Tibial artery (tissue), 4 donors: ENCODE data around the gene ANKRD33B.
"Not testable (repeated sequence)": the region's sequence is repeated elsewhere in the genome, so short reads cannot be mapped to it uniquely, and the experiment has no call there.

ENCODE experiments used
- DNase-seq, 2 donors: peaks; one replicate each; pipeline ENCODE4 v3.0.0-alpha.2; 2019
- H3K27ac ChIP-seq, 2 donors: fragments of 200-600 bp; sonication (generic) in 1 of 2; 1 replicate in 1 of 2; 2 replicates in 1 of 2; pipeline ENCODE4 v1.5.1; 2018 to 2019; ENCODE audit warnings: mild to moderate bottlenecking in 1 of 2
- H3K27me3 ChIP-seq, 2 donors: fragments of 200-600 bp; sonication (generic) in 1 of 2; one replicate each; pipeline versions ENCODE4 v1.5.1 to v1.6.0; 2016 to 2019
- H3K36me3 ChIP-seq, 3 donors: fragments of 200-600 bp; sonication (generic) in 2 of 3; one replicate each; pipeline ENCODE4 v1.5.1; 2016 to 2019; ENCODE audit warnings: mild to moderate bottlenecking in 2 of 3
- H3K4me1 ChIP-seq, 4 donors: fragments of 200-600 bp; sonication (generic) in 2 of 4; 1 replicate in 3 of 4; 2 replicates in 1 of 4; pipeline ENCODE4 v1.5.1; 2016 to 2019
- H3K4me3 ChIP-seq, 2 donors: fragments of 200-600 bp; sonication (generic) in 1 of 2; 1 replicate in 1 of 2; 2 replicates in 1 of 2; pipeline ENCODE4 v1.5.1; 2018 to 2019; ENCODE audit warnings: mild to moderate bottlenecking in 2 of 2
- H3K9me3 ChIP-seq, 3 donors: fragments of 200-600 bp; sonication (generic) in 1 of 3; one replicate each; pipeline ENCODE4 v1.5.1; 2016 to 2019
- intact Hi-C: fragments of 100-400 bp; cut with DNase I; formaldehyde crosslinking; loops from one replicate; pipeline ENCODE4 v1.15.0; 2023; ENCODE audit warnings: low total_unique reads
- TF ChIP-seq, protein P1 (sequence below), 2 experiments: fragments of 200-600 bp in 1 of 2; fragments of 450-650 bp in 1 of 2; IDR thresholded peaks; one replicate each; pipeline ENCODE4 v1.5.1; 2017 to 2019; ENCODE audit warnings: antibody characterized with exemption in 2 of 2, mild to moderate bottlenecking in 1 of 2, moderate library complexity in 1 of 2

The ANKRD33B gene

DNA sequence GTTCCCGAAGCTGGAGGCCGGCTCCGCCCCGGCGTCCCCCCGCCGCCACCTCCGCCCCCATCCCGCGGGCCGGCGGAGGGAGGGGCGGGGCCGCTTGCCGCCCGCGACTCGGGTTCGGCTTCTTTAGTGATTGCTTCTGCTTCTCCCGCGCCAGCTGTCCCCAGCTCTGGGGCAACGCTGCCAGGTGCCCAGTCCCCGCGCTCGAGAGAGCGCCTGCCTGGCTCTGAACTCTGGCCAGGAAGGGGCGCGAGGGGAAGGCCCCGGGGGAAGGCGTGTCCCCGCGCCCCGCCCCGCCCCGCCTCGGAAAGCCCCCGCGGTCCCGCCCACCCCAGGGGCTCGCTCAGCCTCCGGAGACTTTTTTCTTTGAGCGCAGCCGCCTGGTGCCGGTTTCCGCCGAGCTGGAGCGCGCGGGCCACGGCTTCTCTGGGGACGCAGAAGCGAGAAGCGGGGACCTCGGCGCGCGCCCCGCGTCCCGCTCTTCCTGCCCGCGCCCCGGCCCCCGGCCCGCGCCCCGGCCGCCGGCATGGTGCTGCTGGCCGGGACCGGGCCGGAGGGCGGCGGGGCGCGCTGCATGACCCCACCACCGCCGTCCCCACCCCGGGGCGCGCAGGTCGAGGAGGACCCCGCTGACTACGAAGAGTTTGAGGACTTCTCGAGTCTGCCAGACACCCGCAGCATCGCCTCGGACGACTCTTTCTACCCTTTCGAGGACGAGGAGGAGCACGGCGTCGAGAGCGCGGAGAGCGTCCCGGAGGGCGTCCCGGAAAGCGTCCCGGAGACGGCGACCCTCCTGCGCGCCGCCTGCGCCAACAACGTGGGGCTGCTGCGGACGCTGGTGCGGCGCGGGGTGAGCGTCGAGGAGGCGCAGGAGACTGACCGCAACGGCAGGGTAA, at the start of gene ANKRD33B:
ANKRD33B (plus strand) TSS at position 126 of the 893 bp plus-strand sequence; CDS start at position 524, 398 bp downstream.
- intact Hi-C loops: loop anchor here (5.0 kb wide), 1 partner anchor 38 kb away; no protein-coding TSS in a partner anchor
- DNase-seq: peak; percentile 49 to 77
- H3K4me1 ChIP-seq: peaks cover 0 to 55% (median 29%) of the 10 kb centered on the region in 4 donors
- peak within 1 kb of the TSS; percentile 63 to 67 for H3K4me3 ChIP-seq
- peaks cover 0 to 19% of the 10 kb centered on the region in 2 donors for H3K27me3 ChIP-seq
- H3K36me3 ChIP-seq: no peaks in the 10 kb centered on the region
- TF ChIP-seq, protein P1, sequence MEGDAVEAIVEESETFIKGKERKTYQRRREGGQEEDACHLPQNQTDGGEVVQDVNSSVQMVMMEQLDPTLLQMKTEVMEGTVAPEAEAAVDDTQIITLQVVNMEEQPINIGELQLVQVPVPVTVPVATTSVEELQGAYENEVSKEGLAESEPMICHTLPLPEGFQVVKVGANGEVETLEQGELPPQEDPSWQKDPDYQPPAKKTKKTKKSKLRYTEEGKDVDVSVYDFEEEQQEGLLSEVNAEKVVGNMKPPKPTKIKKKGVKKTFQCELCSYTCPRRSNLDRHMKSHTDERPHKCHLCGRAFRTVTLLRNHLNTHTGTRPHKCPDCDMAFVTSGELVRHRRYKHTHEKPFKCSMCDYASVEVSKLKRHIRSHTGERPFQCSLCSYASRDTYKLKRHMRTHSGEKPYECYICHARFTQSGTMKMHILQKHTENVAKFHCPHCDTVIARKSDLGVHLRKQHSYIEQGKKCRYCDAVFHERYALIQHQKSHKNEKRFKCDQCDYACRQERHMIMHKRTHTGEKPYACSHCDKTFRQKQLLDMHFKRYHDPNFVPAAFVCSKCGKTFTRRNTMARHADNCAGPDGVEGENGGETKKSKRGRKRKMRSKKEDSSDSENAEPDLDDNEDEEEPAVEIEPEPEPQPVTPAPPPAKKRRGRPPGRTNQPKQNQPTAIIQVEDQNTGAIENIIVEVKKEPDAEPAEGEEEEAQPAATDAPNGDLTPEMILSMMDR (IDR thresholded peaks at IDR 0.05): no peak
- H3K9me3 ChIP-seq: no peaks in the 10 kb centered on the region
- peak within 1 kb of the TSS; percentile 57 to 77 for H3K27ac ChIP-seq

DNA sequence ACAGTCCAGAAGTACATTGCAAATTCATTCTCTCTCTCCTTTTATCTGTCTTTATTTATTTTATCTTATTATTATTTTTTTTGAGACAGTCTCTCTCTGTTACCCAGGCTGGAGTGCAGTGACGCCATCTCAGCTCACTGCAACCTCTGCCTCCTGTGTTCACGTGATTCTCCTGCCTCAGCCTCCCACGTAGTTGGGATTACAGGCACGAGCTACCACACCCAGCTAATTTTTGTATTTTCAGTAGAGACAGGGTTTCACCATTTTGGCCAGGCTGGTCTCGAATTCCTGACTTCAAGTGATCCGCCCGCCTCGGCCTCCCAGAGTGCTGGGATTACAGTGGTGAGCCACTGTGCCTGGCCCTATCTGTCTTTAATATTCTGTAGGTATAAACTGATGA, 49.3 kb upstream of the ANKRD33B start:
- H3K27ac ChIP-seq, H3K4me3 ChIP-seq, H3K36me3 ChIP-seq, H3K9me3 ChIP-seq, intact Hi-C loops, DNase-seq, H3K27me3 ChIP-seq, H3K4me1 ChIP-seq: not testable (repeated sequence)

DNA sequence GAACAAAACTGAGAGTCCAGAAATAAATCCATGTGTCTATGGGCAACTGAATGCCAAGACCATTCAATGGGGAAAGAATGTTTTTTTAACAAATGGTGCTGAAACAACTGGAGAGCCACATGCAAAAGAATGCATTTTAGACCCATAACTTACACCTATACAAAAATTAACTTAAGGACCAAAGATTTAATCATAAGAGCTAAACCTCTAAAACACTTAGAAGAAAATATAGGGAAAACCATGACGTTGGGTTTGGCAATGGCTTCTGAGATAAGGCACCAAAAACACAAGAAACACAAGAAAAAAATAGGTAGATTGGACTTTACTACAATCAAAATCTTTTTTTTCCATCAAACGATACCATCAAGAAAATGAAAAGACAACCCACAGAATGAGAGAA, 48.4 kb upstream of the ANKRD33B start:
- Histone ChIP-seq H3K36me3 (no peaks in the 10 kb centered on the region), H3K9me3 (no peaks in the 10 kb centered on the region), H3K27ac (no peak overlapping the region), H3K4me1 (peaks cover 0 to 2% (median 0%) of the 10 kb centered on the region in 4 donors), H3K27me3 (no peaks in the 10 kb centered on the region), H3K4me3 (no peak overlapping the region)
- intact Hi-C loops: no loop called here
- TF ChIP-seq, protein P1 (IDR thresholded peaks at IDR 0.05): no peak
- no peak for DNase-seq

DNA sequence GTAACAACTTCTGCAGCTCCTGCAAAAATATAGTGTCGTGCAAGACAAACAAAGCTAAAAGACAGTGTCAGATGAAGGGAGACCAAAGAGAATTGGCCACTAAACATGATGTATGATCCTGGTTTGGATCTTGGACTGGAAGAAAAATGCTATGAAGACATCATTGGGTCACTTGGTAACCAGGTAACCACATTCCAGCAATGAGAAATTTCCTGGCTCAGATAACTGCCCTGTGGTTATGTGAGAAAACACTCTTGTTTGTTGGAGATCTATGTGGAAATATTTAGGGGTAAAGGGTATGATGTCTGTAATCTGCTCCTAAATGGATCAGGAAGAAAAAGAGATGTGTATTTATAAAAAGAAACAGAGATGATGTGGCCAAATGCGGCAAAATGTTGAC, 45.5 kb upstream of the ANKRD33B start:
- Histone ChIP-seq H3K9me3 (no peaks in the 10 kb centered on the region), H3K27me3 (no peaks in the 10 kb centered on the region), H3K4me1 (peaks cover 0 to 10% (median 0%) of the 10 kb centered on the region in 4 donors), H3K36me3 (no peaks in the 10 kb centered on the region), H3K27ac (no peak overlapping the region), H3K4me3 (no peak overlapping the region)
- no peak for DNase-seq
- intact Hi-C loops: no loop called here
- TF ChIP-seq, protein P1 (IDR thresholded peaks at IDR 0.05): no peak

DNA sequence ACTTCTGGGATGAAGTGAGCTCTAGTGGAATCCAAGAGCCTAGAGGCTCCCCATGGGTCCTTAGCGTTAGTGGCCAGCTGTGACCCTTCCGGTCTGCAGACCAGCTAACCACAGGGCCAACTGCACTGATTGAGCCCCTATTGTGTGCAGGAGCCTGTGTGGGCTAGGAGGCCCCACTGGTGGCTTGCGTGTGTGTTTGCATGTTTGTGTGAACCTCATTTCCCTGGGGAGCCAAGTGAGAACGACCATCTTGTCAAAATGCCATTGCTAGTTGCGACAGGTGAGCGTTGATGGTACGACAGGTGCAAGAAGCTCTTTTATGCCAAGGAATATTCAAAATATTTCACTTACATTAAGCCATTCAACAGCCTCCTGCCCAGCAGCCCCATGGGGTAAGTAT, 44.1 kb upstream of the ANKRD33B start:
- H3K4me3 ChIP-seq: no peak overlapping the region
- TF ChIP-seq, protein P1 (IDR thresholded peaks at IDR 0.05): no peak

DNA sequence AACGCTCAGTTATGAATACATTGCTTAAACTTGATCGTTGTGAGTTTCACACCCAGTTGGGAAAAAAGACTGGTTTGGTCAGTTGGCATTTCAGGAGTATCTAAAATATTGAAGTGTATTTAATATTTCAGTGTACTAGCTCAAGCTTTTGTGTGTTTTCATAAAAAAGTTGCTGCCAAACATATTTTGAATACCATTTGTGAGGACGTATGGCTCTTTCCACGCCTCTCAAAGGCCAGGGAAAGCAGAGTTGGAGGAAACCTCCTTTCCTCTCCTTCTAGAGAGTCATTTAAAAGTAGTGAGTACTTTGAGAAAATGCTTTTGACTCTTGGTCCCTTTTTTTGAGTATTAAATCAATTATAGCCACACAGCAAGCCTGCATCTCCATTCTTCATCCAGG, 43.2 kb upstream of the ANKRD33B start:
- TF ChIP-seq, protein P1 (IDR thresholded peaks at IDR 0.05): no peak
- intact Hi-C loops: no loop called here
- Histone ChIP-seq H3K9me3 (no peaks in the 10 kb centered on the region), H3K4me3 (no peak overlapping the region), H3K36me3 (no peaks in the 10 kb centered on the region), H3K27ac (no peak overlapping the region), H3K4me1 (peaks cover 0 to 10% (median 0%) of the 10 kb centered on the region in 4 donors), H3K27me3 (no peaks in the 10 kb centered on the region)
- no peak for DNase-seq

More for the DNA sequence above, 44.1 kb upstream of the ANKRD33B start:
- Histone ChIP-seq H3K4me1 (peaks cover 0 to 10% (median 0%) of the 10 kb centered on the region in 4 donors), H3K27ac (no peak overlapping the region), H3K36me3 (no peaks in the 10 kb centered on the region), H3K9me3 (no peaks in the 10 kb centered on the region), H3K27me3 (no peaks in the 10 kb centered on the region)
- intact Hi-C loops: no loop called here
- DNase-seq: peak in 1 of 2 donors; percentile 16
